Ecto neural progenitor cell (in vitro differentiated cells): ENCODE results near the gene SLC34A3.
A peak's percentile ranks its signal among the peaks of the same experiment; 100 is the strongest.

Source experiments
- DNase-seq: peaks from one replicate; pipeline ENCODE4 v3.0.0-alpha.2; 2018; ENCODE audit warnings: low spot score

SLC34A3 gene

DNA sequence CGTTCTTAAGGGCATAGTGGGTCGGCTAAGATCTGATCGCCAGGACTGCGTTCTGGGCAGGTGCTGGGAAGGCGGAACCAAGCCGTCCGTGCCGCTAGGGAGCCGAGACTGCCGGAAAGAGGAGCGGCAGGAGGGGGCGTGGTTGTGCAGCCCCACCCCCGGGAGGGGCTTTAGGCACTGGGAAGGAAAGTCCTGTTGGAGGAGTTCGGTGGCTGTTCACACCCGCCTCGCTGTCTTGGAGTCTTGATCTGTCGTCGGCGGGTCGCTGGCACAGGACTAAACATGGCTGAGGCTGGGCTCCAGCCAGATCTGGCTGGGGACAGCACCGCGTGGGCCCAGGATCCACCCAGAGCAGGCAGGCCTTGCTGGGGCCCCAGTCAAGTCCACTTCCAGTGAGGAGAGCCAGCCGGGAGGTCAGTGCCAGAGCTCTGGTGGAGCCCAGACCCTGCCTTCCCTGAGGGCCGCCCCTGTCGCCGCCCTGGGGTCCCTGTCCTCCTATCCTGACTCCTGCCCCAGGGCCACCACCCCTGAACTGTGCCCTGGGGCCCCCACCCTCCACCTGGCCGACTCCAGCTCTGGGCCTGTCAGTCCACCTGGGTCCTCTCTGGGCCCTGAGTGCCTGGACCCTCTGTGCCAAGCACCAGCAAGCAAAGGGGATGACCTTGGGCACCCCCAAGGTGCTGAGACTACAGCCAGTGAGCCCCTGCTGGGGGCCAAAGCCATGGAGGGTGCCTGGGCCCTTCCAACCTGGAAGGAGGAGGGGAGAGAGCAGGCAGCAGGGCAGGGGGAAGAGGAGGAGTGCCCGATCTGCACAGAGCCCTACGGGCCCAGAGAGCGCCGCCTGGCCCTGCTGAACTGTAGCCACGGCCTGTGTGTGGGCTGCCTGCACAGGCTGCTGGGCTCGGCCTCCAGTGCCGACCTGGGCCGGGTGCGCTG, 13.2 kb upstream of the SLC34A3 start:
- peak; percentile 73 for DNase-seq

- no peak for DNase-seq
These were observed 12.4 kb upstream of the SLC34A3 start for GRCh38 chr9:137218212-137218753.

- DNase-seq, result no peak
These were observed 11.9 kb upstream of the SLC34A3 start for GRCh38 chr9:137218754-137219271.

DNA sequence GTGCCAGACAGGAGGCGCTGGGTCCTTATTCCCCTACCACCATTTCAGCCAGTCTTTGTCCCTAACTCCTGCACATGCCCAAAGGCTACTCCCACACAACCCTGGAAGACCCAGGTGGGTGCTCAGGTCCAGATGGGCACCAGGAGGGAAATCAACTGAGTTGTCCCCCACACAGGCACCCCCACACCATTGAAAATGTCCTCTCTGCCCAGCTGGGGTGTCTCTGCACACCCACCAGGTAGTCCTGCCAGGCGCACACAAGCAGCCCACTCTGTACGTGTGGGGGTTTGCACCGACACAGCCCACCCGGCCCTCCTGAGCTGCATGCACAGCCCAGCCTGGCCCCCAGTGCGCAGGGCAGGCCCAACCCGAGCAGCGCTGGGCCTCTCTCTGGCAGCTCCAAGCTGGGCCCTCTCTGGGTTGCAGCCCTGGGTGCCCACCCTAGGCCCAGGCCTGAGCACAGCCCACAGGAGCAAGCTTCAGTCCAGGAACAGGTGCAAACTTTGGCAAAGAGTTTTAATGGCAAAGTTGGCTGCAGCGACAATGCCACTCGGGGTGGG, 10.9 kb upstream of the SLC34A3 start:
- no peak for DNase-seq

GRCh38 chr9:137220317-137221094, 10.2 kb upstream of the SLC34A3 start:
- DNase-seq, result no peak

DNA sequence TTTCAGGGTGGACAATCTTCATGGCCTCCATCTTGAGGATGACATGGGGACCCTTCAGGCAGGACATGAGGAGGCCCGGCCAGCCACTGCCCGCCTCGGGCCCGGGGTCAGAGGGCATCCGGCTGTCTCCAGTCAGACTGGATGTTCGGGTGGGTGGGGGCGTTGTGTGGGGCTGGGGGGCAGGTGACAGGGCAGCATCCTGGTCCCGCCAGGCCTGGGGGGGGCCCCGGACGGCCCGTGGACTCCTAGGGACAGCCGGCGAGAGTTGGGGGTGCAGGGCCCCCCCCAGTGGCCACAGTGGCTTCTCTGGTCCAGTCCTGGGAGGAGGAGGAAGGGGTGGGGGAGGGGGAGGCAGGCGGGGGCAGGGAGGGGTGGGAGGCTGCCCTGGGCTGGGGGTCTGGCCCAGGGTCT, 9.6 kb upstream of the SLC34A3 start:
- no peak for DNase-seq

DNA sequence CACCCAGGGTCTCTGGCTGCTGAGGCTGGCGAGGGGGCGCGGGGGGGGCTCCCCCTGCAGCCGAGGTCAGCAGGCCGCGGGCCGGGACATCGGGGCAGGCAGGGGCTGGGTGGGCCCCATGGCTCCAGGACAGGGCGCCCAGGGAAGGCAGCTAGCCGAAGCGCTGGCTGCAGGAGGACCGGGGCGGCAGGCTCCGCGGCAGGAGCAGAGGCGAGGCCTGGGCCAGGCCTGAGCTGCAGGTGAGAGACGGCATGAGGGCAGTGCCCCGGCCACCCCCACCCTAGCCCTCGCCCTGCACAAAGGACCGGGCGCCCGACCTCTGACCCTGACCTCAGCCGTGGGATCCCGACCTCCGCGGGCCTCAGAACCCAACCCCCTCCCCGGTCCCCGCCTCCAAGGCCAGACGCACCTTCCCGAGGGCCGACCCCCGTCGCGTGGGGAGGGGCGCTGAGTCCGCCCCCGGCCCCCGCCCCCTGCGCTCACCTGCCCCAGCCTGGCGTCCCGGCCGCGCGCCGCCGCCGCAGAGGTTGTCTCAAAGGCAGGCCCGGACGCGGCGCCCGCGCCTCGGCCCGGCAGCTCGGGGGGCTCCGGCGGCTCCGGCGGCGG, 9.1 kb upstream of the SLC34A3 start:
- peak; percentile 73 for DNase-seq

DNA sequence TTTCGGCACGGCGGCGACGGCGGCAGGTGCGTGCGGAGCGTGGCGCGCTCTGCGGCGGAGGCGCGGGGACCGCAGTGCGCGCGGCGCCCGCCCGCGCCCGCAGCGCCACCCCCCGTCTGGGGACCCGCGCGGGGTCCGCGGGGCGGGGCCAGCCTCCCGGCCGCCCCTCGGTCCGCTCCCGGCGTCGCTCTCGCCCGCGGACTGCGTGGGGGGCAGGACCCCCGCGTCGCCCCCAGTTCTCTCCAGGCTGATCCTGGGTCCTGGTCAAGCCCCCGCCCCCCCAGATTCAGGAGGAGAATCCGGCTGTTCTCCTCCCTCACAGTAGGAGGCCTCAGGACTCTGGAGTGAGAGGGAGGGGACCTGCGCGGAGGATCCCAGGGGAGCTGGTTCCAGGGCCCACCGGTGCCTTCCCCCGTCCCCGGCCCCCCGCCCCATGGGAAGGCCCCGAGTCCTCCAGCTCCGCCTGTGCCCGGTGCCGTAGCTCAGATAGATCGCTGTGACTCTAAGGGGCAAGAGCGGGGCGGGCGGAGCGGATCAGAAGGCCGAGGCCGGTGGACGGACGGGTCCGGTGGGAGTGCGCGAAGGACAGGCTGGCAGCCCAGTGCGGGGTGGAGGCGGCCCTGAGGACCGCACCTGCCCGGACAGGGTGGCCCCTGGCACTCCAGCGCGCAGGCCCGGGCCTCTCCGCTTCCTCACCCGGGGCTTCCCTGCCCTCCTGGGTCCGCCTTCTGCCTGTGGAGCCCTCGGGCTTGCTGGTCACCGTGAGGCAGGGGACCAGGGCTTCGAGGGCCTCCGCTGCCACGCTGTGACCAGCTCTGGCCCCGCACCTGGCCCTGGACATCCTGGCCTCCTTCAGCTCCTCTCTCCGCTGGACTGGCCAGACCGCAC, 8.3 kb upstream of the SLC34A3 start, which contains the start of gene RNF208:
Gene RNF208 (minus strand): TSS at position 51 of the 888 bp plus-strand sequence. CDS start 1,028 bp downstream, outside the sequence.
- DNase-seq, result peak; percentile 70

GRCh38 chr9:137223078-137223970, 7.4 kb upstream of the SLC34A3 start:
- peak; percentile 98 for DNase-seq

- DNase-seq, result no peak
These were observed 5.6 kb upstream of the SLC34A3 start, which contains the start of gene CYSRT1 for GRCh38 chr9:137224830-137225694. Gene CYSRT1, plus strand, starts transcription at chr9:137225174. Its CDS starts 448 bp downstream, at chr9:137225622.

DNA sequence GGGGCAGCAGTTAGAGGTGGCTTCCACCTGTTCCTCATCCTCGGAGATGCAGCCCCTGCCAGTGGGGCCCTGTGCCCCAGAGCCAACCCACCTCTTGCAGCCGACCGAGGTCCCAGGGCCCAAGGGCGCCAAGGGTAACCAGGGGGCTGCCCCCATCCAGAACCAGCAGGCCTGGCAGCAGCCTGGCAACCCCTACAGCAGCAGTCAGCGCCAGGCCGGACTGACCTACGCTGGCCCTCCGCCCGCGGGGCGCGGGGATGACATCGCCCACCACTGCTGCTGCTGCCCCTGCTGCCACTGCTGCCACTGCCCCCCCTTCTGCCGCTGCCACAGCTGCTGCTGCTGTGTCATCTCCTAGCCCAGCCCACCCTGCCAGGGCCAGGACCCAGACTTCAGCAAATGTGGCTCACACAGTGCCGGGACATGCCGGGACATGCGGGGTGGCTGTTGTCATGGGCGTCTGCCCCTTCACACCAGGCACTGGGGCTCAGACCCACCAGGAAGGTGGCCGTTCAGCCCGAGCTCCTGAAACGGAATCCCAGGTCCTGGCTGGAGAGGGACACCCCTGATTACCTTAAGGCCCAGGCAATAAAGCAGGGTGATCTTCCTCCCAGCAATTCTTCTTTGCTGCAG, 4.9 kb upstream of the SLC34A3 start:
- no peak for DNase-seq

DNA sequence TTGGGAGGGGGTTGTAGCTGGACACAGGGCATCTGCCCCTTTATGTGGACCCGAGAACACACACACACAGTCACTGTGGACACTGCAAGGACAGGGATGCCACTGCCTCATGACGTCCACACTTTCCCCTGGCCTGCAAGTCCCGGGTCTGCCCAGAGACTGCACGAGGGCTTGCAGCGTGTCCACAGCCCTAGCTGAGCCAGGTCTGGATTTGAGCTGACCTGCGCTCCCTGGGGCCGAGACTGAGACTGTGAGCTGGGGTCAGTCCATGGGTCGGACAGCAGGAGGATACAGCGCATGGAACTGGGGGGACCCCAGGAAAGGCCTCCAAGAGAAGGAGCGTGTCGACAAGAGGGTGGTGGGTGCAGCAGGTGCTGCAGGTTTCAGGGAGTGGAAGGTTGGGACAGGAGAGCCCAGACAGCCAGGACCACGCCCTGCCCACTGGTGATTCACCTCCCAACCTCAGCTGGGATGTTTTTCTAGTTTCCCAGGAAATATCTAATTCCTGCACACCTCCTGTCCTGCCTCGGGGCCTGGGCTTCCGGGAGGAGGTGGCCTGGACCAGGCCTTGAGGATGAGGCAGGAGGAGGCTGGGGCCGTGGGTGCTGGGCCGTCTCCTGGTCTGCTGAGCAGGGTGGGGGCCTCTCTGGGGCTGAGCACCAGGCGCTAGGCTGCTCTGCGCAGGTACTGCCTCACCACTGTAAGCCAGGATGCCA, 4.2 kb upstream of the SLC34A3 start:
- no peak for DNase-seq

GRCh38 chr9:137227054-137227852, 3.4 kb upstream of the SLC34A3 start, which contains the start of gene RNF224:
Gene RNF224, plus strand, starts transcription at chr9:137227502. Its CDS starts 834 bp downstream, at chr9:137228336.
- peak; percentile 88 for DNase-seq

- no peak for DNase-seq
These were observed 2.7 kb upstream of the SLC34A3 start for GRCh38 chr9:137227853-137228505.

DNA sequence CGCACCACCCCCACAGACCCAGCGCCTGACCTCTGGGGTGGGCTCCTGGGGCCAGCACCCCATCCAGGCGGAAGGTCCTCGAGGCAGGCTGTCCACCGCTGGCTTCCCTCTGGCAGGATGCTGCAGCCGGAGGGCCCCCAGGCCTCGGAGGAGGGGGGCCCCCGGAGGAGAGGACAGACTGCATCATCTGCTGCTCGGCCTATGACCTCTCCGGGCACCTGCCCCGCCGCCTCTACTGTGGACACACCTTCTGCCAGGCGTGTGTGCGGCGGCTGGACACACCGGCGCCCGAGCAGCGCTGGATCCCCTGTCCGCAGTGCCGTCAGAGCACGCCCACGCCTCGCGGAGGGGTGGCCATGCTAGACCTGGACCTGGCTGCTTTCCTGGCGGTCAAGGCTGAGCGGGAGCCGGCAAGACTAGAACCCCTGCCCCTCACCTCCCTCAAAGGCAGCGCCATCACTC, 2.2 kb upstream of the SLC34A3 start:
- no peak for DNase-seq
